NCI-H1048 (cell line): ENCODE results near the gene TMEM255B.

Experiments used
- DNase-seq: peaks from one replicate; lab custom pipeline; 2025; lab: John Stamatoyannopoulos, UW

The TMEM255B gene

GRCh38 chr13:113861433-113862030 lies 102.5 kb downstream of the TMEM255B start:
- DNase-seq, result no peak

GRCh38 chr13:113862191-113862930 lies 103.3 kb downstream of the TMEM255B start:
- no peak for DNase-seq

- no peak for DNase-seq
Observed at GRCh38 chr13:113862931-113863523, 104.0 kb downstream of the TMEM255B start.

GRCh38 chr13:113863524-113864272 lies 104.7 kb downstream of the TMEM255B start, which contains the start of gene GAS6:
Gene GAS6 (minus strand): TSS chr13:113864076. CDS start chr13:113863920, 156 bp downstream.
- DNase-seq, result no peak

- DNase-seq, result no peak
Observed at GRCh38 chr13:113864273-113864890, 105.4 kb downstream of the TMEM255B start.

GRCh38 chr13:113865427-113865826 lies 106.4 kb downstream of the TMEM255B start:
- DNase-seq, result no peak
